ENCODE results near the gene GBX1.

Gene GBX1

GRCh38 chr7:151113344-151114150 is 53.9 kb downstream of the GBX1 start:
- peak; percentile 93 for DNase-seq

- DNase-seq, result peak; percentile 75
Measured at GRCh38 chr7:151110941-151111645, 56.4 kb downstream of the GBX1 start.

GRCh38 chr7:151110236-151110940 is 57.1 kb downstream of the GBX1 start:
- DNase-seq, result no peak

- peak; percentile 74 for DNase-seq
Measured at GRCh38 chr7:151109094-151110048, 58.1 kb downstream of the GBX1 start.

- no peak for DNase-seq
Measured at GRCh38 chr7:151107882-151108281, 59.6 kb downstream of the GBX1 start.

GRCh38 chr7:151104411-151105235 is 62.9 kb downstream of the GBX1 start:
- peak; percentile 94 for DNase-seq

- no peak for DNase-seq
Measured at GRCh38 chr7:151103973-151104372, 63.5 kb downstream of the GBX1 start.

- no peak for DNase-seq
Measured at GRCh38 chr7:151102991-151103390, 64.5 kb downstream of the GBX1 start.

- DNase-seq, result no peak
Measured at GRCh38 chr7:151101621-151102396, 65.7 kb downstream of the GBX1 start.

GRCh38 chr7:151100921-151101320 is 66.6 kb downstream of the GBX1 start:
- no peak for DNase-seq

GRCh38 chr7:151099486-151100211 is 67.8 kb downstream of the GBX1 start:
- no peak for DNase-seq

All from fibroblast of skin of scalp (primary cell).